Pancreas (tissue), 10 donors: ENCODE measurements around the gene RBM38. TPM values are rescaled to one million over a fixed set of nuclear protein-coding genes. Genes with fewer than 3 reads are reported as not detected.

ENCODE experiments used
- ATAC-seq, 4 donors: fragments of 200-7000 bp; cut with Tn5 transposase; one replicate each; pipeline versions ENCODE4 v1.8.0 to v1.9.1; 2020; ENCODE audit warnings: mild to moderate bottlenecking in 4 of 4, moderate library complexity in 4 of 4
- DNase-seq, 6 donors: peaks; one replicate each; pipeline ENCODE4 v3.0.0-alpha.2; 2020
- FAIRE-seq: peaks from 2 replicates; lab custom pipeline; 2012; peaks lifted over from hg19 to GRCh38; lab: Jason Lieb, UNC
- H3K27ac ChIP-seq, 4 donors: fragments of 200-600 bp; sonication (generic); 1 replicate in 3 of 4; 2 replicates in 1 of 4; pipeline versions ENCODE4 v1.5.0 to v1.8.0; 2020
- H3K27me3 ChIP-seq, 4 donors: fragments of 200-600 bp; one replicate each; pipeline ENCODE4 v1.8.0; 2021
- H3K36me3 ChIP-seq, 3 donors: fragments of 200-600 bp; sonication (generic) in 1 of 3; one replicate each; pipeline versions ENCODE4 v1.5.0 to v1.8.0; 2020 to 2021
- H3K4me1 ChIP-seq, 3 donors: fragments of 200-600 bp; one replicate each; pipeline ENCODE4 v1.8.0; 2021
- H3K4me3 ChIP-seq, 4 donors: fragments of 200-600 bp; sonication (generic) in 2 of 4; one replicate each; pipeline versions ENCODE4 v1.5.0 to v1.8.0; 2020 to 2021
- H3K9me3 ChIP-seq, 4 donors: fragments of 200-600 bp; one replicate each; pipeline ENCODE4 v1.8.0; 2021
- CTCF ChIP-seq, 4 donors: fragments of 200-600 bp; sonication (generic) in 3 of 4; IDR thresholded peaks; one replicate each; pipeline versions ENCODE4 v1.5.0 to v1.8.0; 2021; ENCODE audit warnings: antibody characterized with exemption in 4 of 4
- WGBS, 2 donors: extraction: QIAGEN DNeasy Blood & Tissue Kit; methylation state at CpG; one replicate each; pipeline ENCODE4 v1.1.7; 2013; 5-methylcytosine and 5-hydroxymethylcytosine counted together
- intact Hi-C, 3 donors: fragments of 100-400 bp; cut with DNase I; formaldehyde crosslinking; loops; one replicate each; pipeline versions ENCODE4 v1.11.1 to v1.14.2; 2022
- polyA plus RNA-seq, 2 donors: library from polyadenylated mRNA; stranded (reverse); fragments of 200-250 nt; gene quantifications; one replicate each; pipeline ENCODE4 v1.2.3, GENCODE V29; 2013
- total RNA-seq, 6 donors: library from RNA; stranded (reverse); fragmentation: NEBNext Ultra II Directional in 4 of 6; extraction: Animal tissue kit (Norgen Biotek cat#: 25700) in 4 of 6; gene quantifications; one replicate each; pipeline versions ENCODE4 v1.2.1 to v1.2.4, GENCODE V29; 2021 to 2023
- donor health status: healthy with polysubstance abuse.
- donor health status: DM: no; HTN: no; CAD: no; lungs with moderate emphysema.
- donor health status: DM: no; HTN: no; CAD: no.
- donor health status: control.
- donor health status: control.
- donor health status: Bipolar disorder and iron deficiency.
- donor health status: DM: yes; HTN: yes; CAD: no.
- donor health status: DM: no; HTN: no; CAD: no.
- donor health status: DM: no; HTN: no; CAD: no.
- donor health status: DM: yes; HTN: yes; CAD: no.

The RBM38 gene
- total and polyA plus RNA-seq, 8 donors, result 3.9 to 13.1 (median 6.2) TPM

GRCh38 chr20:57393321-57394120 is 2.3 kb downstream of the RBM38 start:
- FAIRE-seq, result no peak
- no peak for TF ChIP-seq CTCF (IDR thresholded peaks at IDR 0.05)
- no peaks in the 10 kb centered on the region for H3K9me3 ChIP-seq
- H3K27me3 ChIP-seq, result no peaks in the 10 kb centered on the region
- no peaks in the 10 kb centered on the region for H3K36me3 ChIP-seq
- H3K4me3 ChIP-seq, result no peak overlapping the region
- DNase-seq, result peak in 2 of 6 donors; percentile 20 to 30
- intact Hi-C loops, result no loop called here
- H3K27ac ChIP-seq, result no peak overlapping the region
- WGBS, 2 donors, result 80 to 89% methylated on average over 14 of the region's 14 CpGs
- ATAC-seq, result no peak
- H3K4me1 ChIP-seq, result peaks cover 0 to 7% (median 0%) of the 10 kb centered on the region in 3 donors

- H3K27me3 ChIP-seq, result no peaks in the 10 kb centered on the region
- peaks cover 0 to 7% (median 0%) of the 10 kb centered on the region in 3 donors for H3K4me1 ChIP-seq
- DNase-seq, result peak in 3 of 6 donors; percentile 15 to 72 (median 52)
- no peaks in the 10 kb centered on the region for H3K36me3 ChIP-seq
- no peak for ATAC-seq
- no peak for TF ChIP-seq CTCF (IDR thresholded peaks at IDR 0.05)
- no peak for FAIRE-seq
- H3K4me3 ChIP-seq, result no peak overlapping the region
- WGBS, 2 donors, result 73 to 86% methylated on average over 27 of the region's 27 CpGs
- H3K27ac ChIP-seq, result no peak overlapping the region
- intact Hi-C loops, result no loop called here
- no peaks in the 10 kb centered on the region for H3K9me3 ChIP-seq
These were observed 3.2 kb downstream of the RBM38 start for GRCh38 chr20:57394121-57395082.

- Histone ChIP-seq H3K4me1 (peaks cover 0 to 7% (median 0%) of the 10 kb centered on the region in 3 donors), H3K9me3 (no peaks in the 10 kb centered on the region), H3K27me3 (no peaks in the 10 kb centered on the region), H3K27ac (peak overlapping the region in 1 of 4 donors; percentile 33), H3K4me3 (no peak overlapping the region), H3K36me3 (no peaks in the 10 kb centered on the region)
- no peak for TF ChIP-seq CTCF (IDR thresholded peaks at IDR 0.05)
- ATAC-seq (peak in 2 of 4 donors; percentile 8 to 63), FAIRE-seq (no peak), DNase-seq (peak in 5 of 6 donors; percentile 28 to 86 (median 53))
- 40 to 66% methylated on average over 31 of the region's 31 CpGs for WGBS, 2 donors
- intact Hi-C loops, result no loop called here
These were observed 4.1 kb downstream of the RBM38 start for GRCh38 chr20:57395111-57395966.

- ATAC-seq (no peak), FAIRE-seq (no peak), DNase-seq (peak in 3 of 6 donors; percentile 18 to 69 (median 36))
- Histone ChIP-seq H3K36me3 (no peaks in the 10 kb centered on the region), H3K9me3 (no peaks in the 10 kb centered on the region), H3K27ac (no peak overlapping the region), H3K4me1 (peaks cover 0 to 7% (median 0%) of the 10 kb centered on the region in 3 donors), H3K27me3 (no peaks in the 10 kb centered on the region), H3K4me3 (no peak overlapping the region)
- 75 to 89% methylated on average over 16 of the region's 16 CpGs for WGBS, 2 donors
- intact Hi-C loops, result no loop called here
- no peak for TF ChIP-seq CTCF (IDR thresholded peaks at IDR 0.05)
These were observed 5.2 kb downstream of the RBM38 start for GRCh38 chr20:57396212-57396983.
